ENCODE measurements around the gene CAMK2A.

The CAMK2A gene

GRCh38 chr5:150263375-150263775, 26.2 kb downstream of the CAMK2A start:
- FAIRE-seq = peak; percentile 85
- TF ChIP-seq TAF1 (IDR thresholded peaks at IDR 0.05; ENCODE audit: low read depth, low read length) = no peak
- TF ChIP-seq POU2F2 (IDR thresholded peaks at IDR 0.05; ENCODE audit: low read depth, low read length) = no peak
- no peak for TF ChIP-seq POLR2A (IDR thresholded peaks at IDR 0.05; ENCODE audit: low read depth, low read length)
- no peak for TF ChIP-seq PAX5 (IDR thresholded peaks at IDR 0.05; ENCODE audit: insufficient read depth, low read length, severe bottlenecking)
- no peak for TF ChIP-seq POLR2AphosphoS5 (IDR thresholded peaks at IDR 0.05; ENCODE audit: low read depth, low read length)
- TF ChIP-seq SPI1 (IDR thresholded peaks at IDR 0.05; ENCODE audit: low read depth, low read length) = no peak
- no peak for DNase-seq (ENCODE audit: insufficient read length, low spot score)

- DNase-seq (ENCODE audit: insufficient read length, low spot score) (no peak), FAIRE-seq (no peak)
- TF ChIP-seq PAX5 (IDR thresholded peaks at IDR 0.05; ENCODE audit: insufficient read depth, low read length, severe bottlenecking) (no peak), POU2F2 (IDR thresholded peaks at IDR 0.05; ENCODE audit: low read depth, low read length) (no peak), POLR2AphosphoS5 (IDR thresholded peaks at IDR 0.05; ENCODE audit: low read depth, low read length) (no peak), SPI1 (IDR thresholded peaks at IDR 0.05; ENCODE audit: low read depth, low read length) (no peak), POLR2A (IDR thresholded peaks at IDR 0.05; ENCODE audit: low read depth, low read length) (no peak), TAF1 (IDR thresholded peaks at IDR 0.05; ENCODE audit: low read depth, low read length) (no peak)
These were observed 27.1 kb downstream of the CAMK2A start for GRCh38 chr5:150262502-150262901.

GRCh38 chr5:150261231-150261630, 28.3 kb downstream of the CAMK2A start:
- DNase-seq (ENCODE audit: insufficient read length, low spot score) (no peak), FAIRE-seq (no peak)
- no peak for TF ChIP-seq SPI1 (IDR thresholded peaks at IDR 0.05; ENCODE audit: low read depth, low read length)

- TF ChIP-seq SPI1 (IDR thresholded peaks at IDR 0.05; ENCODE audit: low read depth, low read length) (no peak), POU2F2 (IDR thresholded peaks at IDR 0.05; ENCODE audit: low read depth, low read length) (no peak), TAF1 (IDR thresholded peaks at IDR 0.05; ENCODE audit: low read depth, low read length) (no peak), POLR2A (IDR thresholded peaks at IDR 0.05; ENCODE audit: low read depth, low read length) (no peak), PAX5 (IDR thresholded peaks at IDR 0.05; ENCODE audit: insufficient read depth, low read length, severe bottlenecking) (no peak), POLR2AphosphoS5 (IDR thresholded peaks at IDR 0.05; ENCODE audit: low read depth, low read length) (no peak)
- DNase-seq (ENCODE audit: insufficient read length, low spot score) (peak; percentile 50), FAIRE-seq (peak; percentile 69)
These were observed 31.4 kb downstream of the CAMK2A start for GRCh38 chr5:150258130-150258529.

- no peak for TF ChIP-seq POLR2AphosphoS5 (IDR thresholded peaks at IDR 0.05; ENCODE audit: low read depth, low read length)
- TF ChIP-seq POU2F2 (IDR thresholded peaks at IDR 0.05; ENCODE audit: low read depth, low read length) = no peak
- TF ChIP-seq TAF1 (IDR thresholded peaks at IDR 0.05; ENCODE audit: low read depth, low read length) = no peak
- TF ChIP-seq PAX5 (IDR thresholded peaks at IDR 0.05; ENCODE audit: insufficient read depth, low read length, severe bottlenecking) = no peak
- no peak for TF ChIP-seq SPI1 (IDR thresholded peaks at IDR 0.05; ENCODE audit: low read depth, low read length)
- TF ChIP-seq POLR2A (IDR thresholded peaks at IDR 0.05; ENCODE audit: low read depth, low read length) = no peak
- DNase-seq (ENCODE audit: insufficient read length, low spot score) (no peak), FAIRE-seq (no peak)
These were observed 32.1 kb downstream of the CAMK2A start for GRCh38 chr5:150257424-150257823.

- DNase-seq (ENCODE audit: insufficient read length, low spot score) (no peak), FAIRE-seq (no peak)
- no peak for TF ChIP-seq TAF1 (IDR thresholded peaks at IDR 0.05; ENCODE audit: low read depth, low read length)
- no peak for TF ChIP-seq POU2F2 (IDR thresholded peaks at IDR 0.05; ENCODE audit: low read depth, low read length)
- no peak for TF ChIP-seq PAX5 (IDR thresholded peaks at IDR 0.05; ENCODE audit: insufficient read depth, low read length, severe bottlenecking)
- no peak for TF ChIP-seq POLR2AphosphoS5 (IDR thresholded peaks at IDR 0.05; ENCODE audit: low read depth, low read length)
- TF ChIP-seq SPI1 (IDR thresholded peaks at IDR 0.05; ENCODE audit: low read depth, low read length) = no peak
- no peak for TF ChIP-seq POLR2A (IDR thresholded peaks at IDR 0.05; ENCODE audit: low read depth, low read length)
These were observed 33.0 kb downstream of the CAMK2A start for GRCh38 chr5:150256410-150257064.

- FAIRE-seq (no peak), DNase-seq (ENCODE audit: insufficient read length, low spot score) (no peak)
- no peak for TF ChIP-seq PAX5 (IDR thresholded peaks at IDR 0.05; ENCODE audit: insufficient read depth, low read length, severe bottlenecking)
- TF ChIP-seq SPI1 (IDR thresholded peaks at IDR 0.05; ENCODE audit: low read depth, low read length) = no peak
- no peak for TF ChIP-seq POLR2AphosphoS5 (IDR thresholded peaks at IDR 0.05; ENCODE audit: low read depth, low read length)
- TF ChIP-seq TAF1 (IDR thresholded peaks at IDR 0.05; ENCODE audit: low read depth, low read length) = no peak
- no peak for TF ChIP-seq POU2F2 (IDR thresholded peaks at IDR 0.05; ENCODE audit: low read depth, low read length)
- no peak for TF ChIP-seq POLR2A (IDR thresholded peaks at IDR 0.05; ENCODE audit: low read depth, low read length)
These were observed 33.7 kb downstream of the CAMK2A start for GRCh38 chr5:150255659-150256409.

- no peak for TF ChIP-seq SPI1 (IDR thresholded peaks at IDR 0.05; ENCODE audit: low read depth, low read length)
- TF ChIP-seq POLR2AphosphoS5 (IDR thresholded peaks at IDR 0.05; ENCODE audit: low read depth, low read length) = no peak
- no peak for TF ChIP-seq TAF1 (IDR thresholded peaks at IDR 0.05; ENCODE audit: low read depth, low read length)
- TF ChIP-seq PAX5 (IDR thresholded peaks at IDR 0.05; ENCODE audit: insufficient read depth, low read length, severe bottlenecking) = no peak
- no peak for TF ChIP-seq POLR2A (IDR thresholded peaks at IDR 0.05; ENCODE audit: low read depth, low read length)
- no peak for TF ChIP-seq POU2F2 (IDR thresholded peaks at IDR 0.05; ENCODE audit: low read depth, low read length)
- FAIRE-seq (no peak), DNase-seq (ENCODE audit: insufficient read length, low spot score) (no peak)
These were observed 34.8 kb downstream of the CAMK2A start for GRCh38 chr5:150254774-150255173.

GRCh38 chr5:150254363-150254762, 35.2 kb downstream of the CAMK2A start:
- DNase-seq (ENCODE audit: insufficient read length, low spot score) (no peak), FAIRE-seq (no peak)

More at GRCh38 chr5:150254363-150254762, 35.2 kb downstream of the CAMK2A start:
- TF ChIP-seq POLR2AphosphoS5 (IDR thresholded peaks at IDR 0.05; ENCODE audit: low read depth, low read length) (no peak), PAX5 (IDR thresholded peaks at IDR 0.05; ENCODE audit: insufficient read depth, low read length, severe bottlenecking) (no peak), SPI1 (IDR thresholded peaks at IDR 0.05; ENCODE audit: low read depth, low read length) (no peak), POU2F2 (IDR thresholded peaks at IDR 0.05; ENCODE audit: low read depth, low read length) (no peak), POLR2A (IDR thresholded peaks at IDR 0.05; ENCODE audit: low read depth, low read length) (no peak), TAF1 (IDR thresholded peaks at IDR 0.05; ENCODE audit: low read depth, low read length) (no peak)
